GM18870 (cell line): ENCODE measurements around the gene CKB.

Source experiments
- ATAC-seq: cut with Tn5 transposase; IDR thresholded peaks from one replicate; pipeline ENCODE4 v1.9.1; 2021; ENCODE audit warnings: moderate library complexity; ENCODE audit not compliant: unreplicated experiment

The CKB gene

DNA sequence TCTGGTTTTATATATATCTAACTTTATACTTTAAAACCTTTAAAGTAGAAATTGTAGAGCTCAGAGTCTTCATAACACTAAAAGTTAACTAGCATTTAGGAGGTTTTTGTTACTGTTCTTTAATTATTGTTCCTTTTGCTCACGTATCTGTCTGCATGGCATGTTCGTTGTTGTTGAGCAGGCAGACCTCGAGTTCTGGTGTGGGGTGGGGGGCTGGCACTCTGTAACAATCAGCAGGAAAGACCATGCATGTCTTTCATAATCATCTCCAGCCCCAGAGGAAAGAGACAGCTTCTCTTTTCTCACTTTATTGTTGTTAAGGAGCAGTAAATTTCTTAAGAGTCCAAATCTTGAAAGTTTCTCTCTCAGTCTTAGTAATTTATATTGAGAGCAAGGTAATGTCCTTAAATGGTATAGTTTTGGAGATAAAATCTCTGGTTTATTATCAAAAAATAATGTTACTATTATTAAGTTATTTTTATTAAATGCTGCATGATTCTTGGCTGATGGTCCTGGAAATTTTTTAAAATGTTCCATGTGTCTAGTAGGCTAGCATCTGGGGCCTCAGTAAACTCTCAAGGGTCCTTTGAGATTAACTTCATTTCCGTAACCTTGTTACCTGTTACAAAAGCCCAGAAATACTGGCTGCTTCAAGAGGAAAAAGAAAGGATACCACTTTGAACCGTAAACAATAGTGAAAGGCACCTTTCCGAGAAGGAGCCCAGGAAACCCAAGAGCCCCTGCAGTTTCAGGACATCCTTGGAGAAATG, 30.3 kb downstream of the CKB start:
- no peak for ATAC-seq

DNA sequence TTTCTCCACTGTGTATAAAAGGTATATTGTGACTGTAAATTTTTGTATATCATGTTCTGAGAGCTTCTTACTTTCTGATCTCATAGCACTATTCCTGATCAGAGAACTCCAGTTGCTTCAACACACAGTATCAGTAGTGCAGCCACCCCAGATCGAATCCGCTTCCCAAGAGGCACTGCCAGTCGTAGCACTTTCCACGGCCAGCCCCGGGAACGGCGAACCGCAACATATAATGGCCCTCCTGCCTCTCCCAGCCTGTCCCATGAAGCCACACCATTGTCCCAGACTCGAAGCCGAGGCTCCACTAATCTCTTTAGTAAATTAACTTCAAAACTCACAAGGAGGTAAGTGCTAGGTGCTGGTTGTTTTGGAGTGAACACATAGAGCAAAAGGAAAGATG, 30.9 kb downstream of the CKB start:
- no peak for ATAC-seq

DNA sequence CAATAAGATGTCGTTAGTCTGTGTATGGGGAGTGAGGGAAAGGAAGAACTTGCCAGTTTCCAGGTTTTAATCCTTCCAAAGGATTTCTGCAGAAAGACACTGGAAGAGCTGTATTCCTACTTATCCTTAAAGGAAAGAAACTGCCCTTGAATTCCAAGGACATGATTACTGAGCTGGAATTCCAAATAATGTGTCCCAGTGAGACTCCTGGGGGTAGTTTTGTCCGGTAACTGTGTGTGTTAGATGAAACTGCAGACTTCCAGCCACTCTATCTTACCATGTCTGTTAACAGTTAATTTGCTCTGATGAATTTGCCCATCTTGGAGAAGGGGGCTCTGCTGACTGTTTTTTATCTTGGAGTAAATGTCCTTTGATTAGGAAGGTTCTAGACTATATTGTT, 33.0 kb downstream of the CKB start:
- ATAC-seq: no peak

DNA sequence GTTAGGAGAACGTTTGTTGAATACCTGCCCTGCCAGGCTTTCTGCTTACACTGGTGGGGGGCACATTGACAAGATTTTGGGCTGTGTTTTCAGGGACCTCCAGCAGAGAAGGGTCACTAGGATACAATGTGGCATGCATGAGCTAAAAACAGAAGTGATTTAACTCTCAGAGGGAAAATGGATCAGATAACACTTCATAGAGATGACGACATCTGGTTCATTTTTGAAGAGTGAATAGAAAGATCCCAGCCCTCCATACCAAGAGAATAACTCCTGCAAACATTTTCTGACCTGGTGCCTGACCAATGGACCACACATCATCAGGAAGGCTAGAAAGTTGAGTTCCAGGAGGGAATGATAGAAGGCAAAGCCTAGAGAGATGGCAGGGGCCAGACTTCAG, 33.7 kb downstream of the CKB start:
- ATAC-seq: no peak

DNA sequence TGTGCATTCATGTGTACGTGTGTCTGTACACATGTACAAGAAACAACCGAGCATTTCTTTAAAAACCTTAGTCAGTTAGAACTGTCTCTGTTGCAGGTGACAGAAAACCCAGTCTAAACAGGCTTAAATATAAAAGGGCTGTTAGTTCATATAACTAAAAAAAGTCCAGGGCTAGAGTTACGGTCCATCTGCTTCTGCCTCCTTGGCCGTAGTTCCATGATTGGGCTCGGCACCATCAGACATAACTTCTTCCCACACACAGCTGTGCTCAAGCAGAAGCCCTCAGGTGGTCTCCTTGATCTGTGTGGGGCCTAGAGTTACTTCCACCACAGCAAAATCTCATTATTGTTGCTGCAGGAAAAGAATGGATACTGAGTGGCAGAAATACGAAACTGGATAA, 34.6 kb downstream of the CKB start:
- ATAC-seq: no peak

DNA sequence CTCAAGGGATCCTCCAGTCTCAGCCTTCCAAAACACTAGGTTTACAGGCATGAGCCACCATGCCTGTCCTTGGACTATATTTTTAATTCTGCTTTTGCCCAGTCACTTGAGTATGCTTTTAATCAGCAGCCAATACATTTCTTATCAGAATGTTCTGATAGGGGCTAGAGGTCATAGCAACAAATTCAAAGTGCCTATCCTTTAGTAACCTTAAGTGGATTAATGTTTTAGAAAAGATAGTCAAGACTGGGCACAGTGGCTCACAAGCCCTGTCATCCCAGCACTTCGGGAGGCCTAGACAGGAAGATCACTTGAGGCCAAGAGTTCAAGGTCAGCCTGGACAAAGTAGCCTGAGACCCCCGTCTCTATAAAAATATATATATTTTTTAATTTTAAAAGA, 37.1 kb downstream of the CKB start:
- ATAC-seq: no peak

DNA sequence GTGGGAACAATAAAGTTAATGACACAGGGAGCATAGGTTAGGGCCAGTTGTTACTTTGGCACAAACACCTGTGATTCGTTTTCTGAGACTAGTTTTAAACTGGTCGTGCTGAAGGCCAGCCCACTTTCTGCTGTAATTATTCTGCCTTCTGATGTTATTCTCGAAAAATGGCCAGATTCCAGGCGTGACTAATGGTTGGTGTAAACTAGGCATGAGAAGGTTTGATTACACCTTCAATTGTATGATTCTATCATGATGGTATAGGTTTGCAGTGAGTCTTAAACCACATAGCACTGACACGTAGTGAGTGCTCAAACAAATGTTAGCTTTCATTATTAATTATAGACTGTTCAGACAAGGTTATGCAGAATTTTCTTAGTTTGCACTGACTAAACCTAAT, 39.0 kb downstream of the CKB start:
- no peak for ATAC-seq

DNA sequence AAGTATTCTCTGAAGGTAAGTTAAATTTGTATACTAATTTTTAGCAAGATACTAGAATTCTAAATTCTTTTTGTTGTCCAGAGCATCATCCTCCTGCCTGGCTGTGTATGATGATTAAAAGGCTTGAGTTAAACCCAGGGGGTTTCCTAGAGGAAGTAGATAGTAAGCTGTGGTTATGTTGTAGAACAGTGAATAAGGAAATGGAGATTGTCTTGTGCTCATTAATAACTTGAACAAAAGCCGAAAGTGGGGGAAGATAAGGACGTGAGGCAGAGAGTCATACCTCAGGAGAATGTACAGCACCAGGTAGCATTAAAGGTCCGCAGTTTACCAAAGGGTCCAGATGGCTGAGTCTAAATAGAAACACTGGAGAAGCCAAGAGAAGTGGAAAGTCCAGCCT, 42.0 kb downstream of the CKB start:
- peak; percentile 77 for ATAC-seq

DNA sequence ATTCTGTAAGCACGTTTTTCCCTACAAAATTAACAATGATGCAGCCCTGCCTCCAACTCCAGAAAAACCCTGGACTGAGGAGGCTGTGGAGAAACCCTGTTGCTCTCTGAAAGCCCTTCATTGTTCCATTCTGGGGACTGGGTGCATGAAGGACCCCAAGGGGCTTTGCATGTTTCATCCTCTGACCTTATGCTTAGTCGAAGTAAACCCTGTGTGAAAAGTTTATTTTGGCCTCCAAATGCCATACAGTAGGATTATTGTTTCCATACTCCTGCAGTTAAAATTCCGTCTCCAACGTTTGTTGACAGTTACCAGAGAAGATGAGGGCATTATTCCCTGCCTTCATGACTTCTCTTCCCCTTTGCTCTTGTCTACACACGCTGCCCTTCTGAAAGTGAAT, 46.0 kb downstream of the CKB start:
- no peak for ATAC-seq

DNA sequence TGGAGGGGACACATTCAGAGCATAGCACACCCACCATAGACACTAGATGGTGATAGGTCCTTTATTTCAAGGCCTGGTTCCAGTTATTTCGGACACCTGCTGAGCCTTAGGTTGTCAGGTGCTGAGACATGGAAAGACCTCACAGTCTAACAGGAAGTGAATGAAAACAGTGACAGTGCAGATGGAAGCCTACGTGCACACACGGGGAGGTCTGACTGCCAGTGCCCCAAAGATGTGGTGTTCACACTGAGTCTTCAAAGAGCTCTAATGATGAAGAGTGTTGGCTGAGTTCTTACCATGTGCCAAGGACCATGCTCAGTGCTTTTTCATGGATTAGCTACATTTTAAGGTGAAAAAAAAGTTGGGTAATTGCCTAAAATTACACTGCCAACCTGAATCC, 46.6 kb downstream of the CKB start:
- ATAC-seq: no peak

DNA sequence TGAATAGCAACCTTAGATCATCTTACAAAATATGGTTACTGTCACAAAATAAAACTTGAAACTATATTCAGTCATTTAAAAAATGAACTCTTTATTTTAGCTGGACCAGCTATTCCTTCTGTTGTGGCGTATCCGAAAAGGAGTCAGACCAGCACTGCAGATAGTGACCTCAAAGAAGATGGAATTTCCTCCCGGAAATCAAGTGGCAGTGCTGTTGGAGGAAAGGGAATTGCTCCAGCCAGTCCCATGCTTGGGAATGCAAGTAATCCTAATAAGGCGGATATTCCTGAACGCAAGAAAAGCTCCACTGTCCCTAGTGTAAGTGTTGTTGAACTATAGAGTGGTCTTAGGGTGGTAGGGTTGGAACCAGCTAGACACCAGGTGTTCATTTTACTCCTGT, 47.7 kb downstream of the CKB start:
- ATAC-seq: no peak

DNA sequence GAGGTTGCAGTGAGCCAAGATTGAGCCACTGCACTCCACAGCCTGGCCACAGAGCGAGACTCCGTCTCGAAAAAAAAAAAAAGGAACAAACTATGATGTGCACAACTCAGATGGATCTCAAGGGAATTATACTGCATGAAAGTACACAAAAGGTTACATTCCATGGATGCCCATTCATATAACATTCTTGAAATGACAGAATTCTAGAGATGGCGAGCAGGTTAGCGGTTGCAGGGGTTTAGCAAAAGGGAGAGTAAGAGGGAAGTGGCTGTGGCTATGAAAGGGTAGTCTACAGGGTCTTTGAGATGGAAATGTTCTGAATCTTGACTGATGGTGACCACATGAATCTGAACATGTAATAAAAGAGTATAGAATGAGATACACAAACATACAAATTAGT, 49.7 kb downstream of the CKB start:
- ATAC-seq: no peak
